HEK293 (cell line): ENCODE results near the gene INSL3.

ENCODE experiments used
- BCL11A ChIP-seq: fragments of 450-650 bp; formaldehyde crosslinking; IDR thresholded peaks from 2 replicates; pipeline ENCODE4 v1.5.1; 2016; ENCODE audit warnings: low read depth, missing biosample characterization, missing genetic modification characterization
- EGR2 ChIP-seq: fragments of 450-650 bp; formaldehyde crosslinking; IDR thresholded peaks from 2 replicates; pipeline ENCODE4 v1.5.1; 2016; ENCODE audit warnings: low read depth, missing biosample characterization, missing genetic modification characterization
- OSR2 ChIP-seq: fragments of 450-650 bp; formaldehyde crosslinking; IDR thresholded peaks from 2 replicates; pipeline ENCODE4 v1.5.1; 2016; ENCODE audit warnings: missing biosample characterization, missing genetic modification characterization
- PRDM1 ChIP-seq: fragments of 450-650 bp; formaldehyde crosslinking; IDR thresholded peaks from 2 replicates; pipeline ENCODE4; 2016; ENCODE audit warnings: missing biosample characterization, missing genetic modification characterization
- ZFP3 ChIP-seq: fragments of 450-650 bp; formaldehyde crosslinking; IDR thresholded peaks from 2 replicates; pipeline ENCODE4 v1.5.1; 2016; ENCODE audit warnings: low read depth, missing biosample characterization, missing genetic modification characterization
- ZFP41 ChIP-seq: fragments of 450-650 bp; formaldehyde crosslinking; IDR thresholded peaks from 2 replicates; pipeline ENCODE4 v1.5.1; 2016; ENCODE audit warnings: missing biosample characterization, missing genetic modification characterization, borderline replicate concordance
- ZIC2 ChIP-seq: fragments of 450-650 bp; formaldehyde crosslinking; IDR thresholded peaks from 2 replicates; pipeline ENCODE4 v1.5.1; 2016; ENCODE audit warnings: missing biosample characterization, missing genetic modification characterization
- ZNF132 ChIP-seq: fragments of 450-650 bp; formaldehyde crosslinking; IDR thresholded peaks from 2 replicates; pipeline ENCODE4 v1.5.1; 2017; ENCODE audit warnings: missing biosample characterization, missing genetic modification characterization, borderline replicate concordance
- ZNF155 ChIP-seq: fragments of 450-650 bp; formaldehyde crosslinking; IDR thresholded peaks from 2 replicates; pipeline ENCODE4 v1.5.1; 2016; ENCODE audit warnings: missing biosample characterization, missing genetic modification characterization
- ZNF174 ChIP-seq: fragments of 450-650 bp; formaldehyde crosslinking; IDR thresholded peaks from 2 replicates; pipeline ENCODE4 v1.5.0; 2017; ENCODE audit warnings: missing biosample characterization, mild to moderate bottlenecking, missing genetic modification characterization
- ZNF184 ChIP-seq: fragments of 450-650 bp; IDR thresholded peaks from 2 replicates; pipeline ENCODE4 v1.5.1; 2018; ENCODE audit warnings: missing biosample characterization, mild to moderate bottlenecking, missing genetic modification characterization
- ZNF350 ChIP-seq: fragments of 450-650 bp; formaldehyde crosslinking; IDR thresholded peaks from 2 replicates; pipeline ENCODE4 v1.5.0; 2017; ENCODE audit warnings: missing biosample characterization, mild to moderate bottlenecking, missing genetic modification characterization
- ZNF473 ChIP-seq: fragments of 450-650 bp; formaldehyde crosslinking; IDR thresholded peaks from 2 replicates; pipeline ENCODE4 v1.5.1; 2017; ENCODE audit warnings: missing biosample characterization, missing genetic modification characterization
- ZNF530 ChIP-seq: fragments of 450-650 bp; formaldehyde crosslinking; IDR thresholded peaks from 2 replicates; pipeline ENCODE4 v1.5.1; 2016; ENCODE audit warnings: low read depth, missing biosample characterization, missing genetic modification characterization
- ZNF548 ChIP-seq: fragments of 450-650 bp; formaldehyde crosslinking; IDR thresholded peaks from 2 replicates; pipeline ENCODE4 v1.5.1; 2016; ENCODE audit warnings: missing biosample characterization, missing genetic modification characterization
- ZNF549 ChIP-seq: fragments of 450-650 bp; IDR thresholded peaks from 2 replicates; pipeline ENCODE4 v1.5.1; 2018; ENCODE audit warnings: missing biosample characterization, missing genetic modification characterization, mild to moderate bottlenecking, inconsistent platforms, moderate library complexity
- ZNF596 ChIP-seq: fragments of 450-650 bp; IDR thresholded peaks from 2 replicates; pipeline ENCODE4 v1.5.0; 2018; ENCODE audit warnings: missing biosample characterization, mild to moderate bottlenecking, missing genetic modification characterization, moderate library complexity
- ZNF645 ChIP-seq: fragments of 450-650 bp; formaldehyde crosslinking; IDR thresholded peaks from 2 replicates; pipeline ENCODE4; 2016; ENCODE audit warnings: missing biosample characterization, missing genetic modification characterization
- ZNF707 ChIP-seq: fragments of 450-650 bp; formaldehyde crosslinking; IDR thresholded peaks from 2 replicates; pipeline ENCODE4 v1.5.1; 2016; ENCODE audit warnings: missing biosample characterization, missing genetic modification characterization
- ZNF776 ChIP-seq: fragments of 450-650 bp; formaldehyde crosslinking; IDR thresholded peaks from 2 replicates; pipeline ENCODE4 v1.5.0; 2017; ENCODE audit warnings: missing biosample characterization, missing genetic modification characterization, borderline replicate concordance
- TF ChIP-seq, protein P1 (sequence below): fragments of 450-650 bp; formaldehyde crosslinking; IDR thresholded peaks from 2 replicates; pipeline ENCODE4 v1.5.1; 2017; ENCODE audit warnings: missing biosample characterization, mild to moderate bottlenecking, missing genetic modification characterization, moderate library complexity
- TF ChIP-seq, protein P2 (sequence below): fragments of 450-650 bp; formaldehyde crosslinking; IDR thresholded peaks from 2 replicates; pipeline ENCODE4 v1.5.1; 2016; ENCODE audit warnings: missing biosample characterization, missing genetic modification characterization
- TF ChIP-seq, protein P3 (sequence below): fragments of 450-650 bp; formaldehyde crosslinking; IDR thresholded peaks from 2 replicates; pipeline ENCODE4 v1.5.1; 2016; ENCODE audit warnings: missing biosample characterization, missing genetic modification characterization, borderline replicate concordance
- TF ChIP-seq, protein P4 (sequence below): fragments of 450-650 bp; formaldehyde crosslinking; IDR thresholded peaks from 2 replicates; pipeline ENCODE4 v1.5.1; 2016; ENCODE audit warnings: missing biosample characterization, missing genetic modification characterization
- TF ChIP-seq, protein P5 (sequence below): fragments of 450-650 bp; formaldehyde crosslinking; IDR thresholded peaks from 2 replicates; pipeline ENCODE4 v1.5.1; 2016; ENCODE audit warnings: missing biosample characterization, missing genetic modification characterization, borderline replicate concordance

INSL3 gene

GRCh38 chr19:17859533-17860330 lies 38.4 kb upstream of the INSL3 start, which contains the start of gene RPL18A (continued):
- TF ChIP-seq, protein P1, sequence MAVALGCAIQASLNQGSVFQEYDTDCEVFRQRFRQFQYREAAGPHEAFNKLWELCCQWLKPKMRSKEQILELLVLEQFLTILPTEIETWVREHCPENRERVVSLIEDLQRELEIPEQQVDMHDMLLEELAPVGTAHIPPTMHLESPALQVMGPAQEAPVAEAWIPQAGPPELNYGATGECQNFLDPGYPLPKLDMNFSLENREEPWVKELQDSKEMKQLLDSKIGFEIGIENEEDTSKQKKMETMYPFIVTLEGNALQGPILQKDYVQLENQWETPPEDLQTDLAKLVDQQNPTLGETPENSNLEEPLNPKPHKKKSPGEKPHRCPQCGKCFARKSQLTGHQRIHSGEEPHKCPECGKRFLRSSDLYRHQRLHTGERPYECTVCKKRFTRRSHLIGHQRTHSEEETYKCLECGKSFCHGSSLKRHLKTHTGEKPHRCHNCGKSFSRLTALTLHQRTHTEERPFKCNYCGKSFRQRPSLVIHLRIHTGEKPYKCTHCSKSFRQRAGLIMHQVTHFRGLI (tag by site-specific recombination) = no peak
- TF ChIP-seq, protein P2, sequence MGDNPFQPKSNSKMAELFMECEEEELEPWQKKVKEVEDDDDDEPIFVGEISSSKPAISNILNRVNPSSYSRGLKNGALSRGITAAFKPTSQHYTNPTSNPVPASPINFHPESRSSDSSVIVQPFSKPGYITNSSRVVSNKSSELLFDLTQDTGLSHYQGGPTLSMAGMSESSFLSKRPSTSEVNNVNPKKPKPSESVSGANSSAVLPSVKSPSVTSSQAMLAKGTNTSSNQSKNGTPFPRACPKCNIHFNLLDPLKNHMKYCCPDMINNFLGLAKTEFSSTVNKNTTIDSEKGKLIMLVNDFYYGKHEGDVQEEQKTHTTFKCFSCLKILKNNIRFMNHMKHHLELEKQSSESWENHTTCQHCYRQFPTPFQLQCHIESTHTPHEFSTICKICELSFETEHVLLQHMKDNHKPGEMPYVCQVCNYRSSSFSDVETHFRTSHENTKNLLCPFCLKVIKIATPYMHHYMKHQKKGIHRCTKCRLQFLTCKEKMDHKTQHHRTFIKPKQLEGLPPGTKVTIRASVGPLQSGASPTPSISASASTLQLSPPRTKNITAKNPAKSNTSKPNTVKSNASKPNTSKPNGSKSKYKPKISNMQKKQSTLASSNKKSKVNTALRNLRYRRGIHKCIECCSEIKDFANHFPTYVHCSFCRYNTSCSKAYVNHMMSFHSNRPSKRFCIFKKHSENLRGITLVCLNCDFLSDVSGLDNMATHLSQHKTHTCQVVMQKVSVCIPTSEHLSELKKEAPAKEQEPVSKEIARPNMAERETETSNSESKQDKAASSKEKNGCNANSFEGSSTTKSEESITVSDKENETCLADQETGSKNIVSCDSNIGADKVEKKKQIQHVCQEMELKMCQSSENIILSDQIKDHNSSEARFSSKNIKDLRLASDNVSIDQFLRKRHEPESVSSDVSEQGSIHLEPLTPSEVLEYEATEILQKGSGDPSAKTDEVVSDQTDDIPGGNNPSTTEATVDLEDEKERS (tag by site-specific recombination) = no peak
- TF ChIP-seq PRDM1 (tag by site-specific recombination) (no peak), ZNF548 (tag by site-specific recombination) (no peak), ZNF473 (tag by site-specific recombination) (no peak), ZNF645 (tag by site-specific recombination) (no peak), ZNF155 (tag by site-specific recombination) (no peak), ZIC2 (tag by site-specific recombination) (no peak; the same call in 1 of the 2 replicates), ZNF174 (no peak), ZNF596 (no peak), ZNF549 (tag by site-specific recombination) (no peak), ZNF350 (tag by site-specific recombination) (no peak), OSR2 (tag by site-specific recombination) (no peak), ZNF132 (tag by site-specific recombination) (no peak), BCL11A (no peak), ZFP3 (tag by site-specific recombination) (no peak), ZNF776 (no peak), ZNF184 (tag by site-specific recombination) (no peak), ZNF530 (no peak), ZNF707 (no peak), EGR2 (tag by site-specific recombination) (no peak; the same call in 1 of the 2 replicates), ZFP41 (tag by site-specific recombination) (no peak)
- TF ChIP-seq, protein P3, sequence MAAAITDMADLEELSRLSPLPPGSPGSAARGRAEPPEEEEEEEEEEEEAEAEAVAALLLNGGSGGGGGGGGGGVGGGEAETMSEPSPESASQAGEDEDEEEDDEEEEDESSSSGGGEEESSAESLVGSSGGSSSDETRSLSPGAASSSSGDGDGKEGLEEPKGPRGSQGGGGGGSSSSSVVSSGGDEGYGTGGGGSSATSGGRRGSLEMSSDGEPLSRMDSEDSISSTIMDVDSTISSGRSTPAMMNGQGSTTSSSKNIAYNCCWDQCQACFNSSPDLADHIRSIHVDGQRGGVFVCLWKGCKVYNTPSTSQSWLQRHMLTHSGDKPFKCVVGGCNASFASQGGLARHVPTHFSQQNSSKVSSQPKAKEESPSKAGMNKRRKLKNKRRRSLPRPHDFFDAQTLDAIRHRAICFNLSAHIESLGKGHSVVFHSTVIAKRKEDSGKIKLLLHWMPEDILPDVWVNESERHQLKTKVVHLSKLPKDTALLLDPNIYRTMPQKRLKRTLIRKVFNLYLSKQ (tag by site-specific recombination) = no peak
- TF ChIP-seq, protein P4, sequence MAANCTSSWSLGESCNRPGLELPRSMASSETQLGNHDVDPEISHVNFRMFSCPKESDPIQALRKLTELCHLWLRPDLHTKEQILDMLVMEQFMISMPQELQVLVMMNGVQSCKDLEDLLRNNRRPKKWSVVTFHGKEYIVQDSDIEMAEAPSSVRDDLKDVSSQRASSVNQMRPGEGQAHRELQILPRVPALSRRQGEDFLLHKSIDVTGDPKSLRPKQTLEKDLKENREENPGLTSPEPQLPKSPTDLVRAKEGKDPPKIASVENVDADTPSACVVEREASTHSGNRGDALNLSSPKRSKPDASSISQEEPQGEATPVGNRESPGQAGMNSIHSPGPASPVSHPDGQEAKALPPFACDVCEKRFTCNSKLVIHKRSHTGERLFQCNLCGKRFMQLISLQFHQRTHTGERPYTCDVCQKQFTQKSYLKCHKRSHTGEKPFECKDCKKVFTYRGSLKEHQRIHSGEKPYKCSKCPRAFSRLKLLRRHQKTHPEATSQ = no peak
- TF ChIP-seq, protein P5, sequence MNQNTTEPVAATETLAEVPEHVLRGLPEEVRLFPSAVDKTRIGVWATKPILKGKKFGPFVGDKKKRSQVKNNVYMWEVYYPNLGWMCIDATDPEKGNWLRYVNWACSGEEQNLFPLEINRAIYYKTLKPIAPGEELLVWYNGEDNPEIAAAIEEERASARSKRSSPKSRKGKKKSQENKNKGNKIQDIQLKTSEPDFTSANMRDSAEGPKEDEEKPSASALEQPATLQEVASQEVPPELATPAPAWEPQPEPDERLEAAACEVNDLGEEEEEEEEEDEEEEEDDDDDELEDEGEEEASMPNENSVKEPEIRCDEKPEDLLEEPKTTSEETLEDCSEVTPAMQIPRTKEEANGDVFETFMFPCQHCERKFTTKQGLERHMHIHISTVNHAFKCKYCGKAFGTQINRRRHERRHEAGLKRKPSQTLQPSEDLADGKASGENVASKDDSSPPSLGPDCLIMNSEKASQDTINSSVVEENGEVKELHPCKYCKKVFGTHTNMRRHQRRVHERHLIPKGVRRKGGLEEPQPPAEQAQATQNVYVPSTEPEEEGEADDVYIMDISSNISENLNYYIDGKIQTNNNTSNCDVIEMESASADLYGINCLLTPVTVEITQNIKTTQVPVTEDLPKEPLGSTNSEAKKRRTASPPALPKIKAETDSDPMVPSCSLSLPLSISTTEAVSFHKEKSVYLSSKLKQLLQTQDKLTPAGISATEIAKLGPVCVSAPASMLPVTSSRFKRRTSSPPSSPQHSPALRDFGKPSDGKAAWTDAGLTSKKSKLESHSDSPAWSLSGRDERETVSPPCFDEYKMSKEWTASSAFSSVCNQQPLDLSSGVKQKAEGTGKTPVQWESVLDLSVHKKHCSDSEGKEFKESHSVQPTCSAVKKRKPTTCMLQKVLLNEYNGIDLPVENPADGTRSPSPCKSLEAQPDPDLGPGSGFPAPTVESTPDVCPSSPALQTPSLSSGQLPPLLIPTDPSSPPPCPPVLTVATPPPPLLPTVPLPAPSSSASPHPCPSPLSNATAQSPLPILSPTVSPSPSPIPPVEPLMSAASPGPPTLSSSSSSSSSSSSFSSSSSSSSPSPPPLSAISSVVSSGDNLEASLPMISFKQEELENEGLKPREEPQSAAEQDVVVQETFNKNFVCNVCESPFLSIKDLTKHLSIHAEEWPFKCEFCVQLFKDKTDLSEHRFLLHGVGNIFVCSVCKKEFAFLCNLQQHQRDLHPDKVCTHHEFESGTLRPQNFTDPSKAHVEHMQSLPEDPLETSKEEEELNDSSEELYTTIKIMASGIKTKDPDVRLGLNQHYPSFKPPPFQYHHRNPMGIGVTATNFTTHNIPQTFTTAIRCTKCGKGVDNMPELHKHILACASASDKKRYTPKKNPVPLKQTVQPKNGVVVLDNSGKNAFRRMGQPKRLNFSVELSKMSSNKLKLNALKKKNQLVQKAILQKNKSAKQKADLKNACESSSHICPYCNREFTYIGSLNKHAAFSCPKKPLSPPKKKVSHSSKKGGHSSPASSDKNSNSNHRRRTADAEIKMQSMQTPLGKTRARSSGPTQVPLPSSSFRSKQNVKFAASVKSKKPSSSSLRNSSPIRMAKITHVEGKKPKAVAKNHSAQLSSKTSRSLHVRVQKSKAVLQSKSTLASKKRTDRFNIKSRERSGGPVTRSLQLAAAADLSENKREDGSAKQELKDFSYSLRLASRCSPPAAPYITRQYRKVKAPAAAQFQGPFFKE = no peak
